ENCODE results near the gene PWWP2B.
"Not testable (repeated sequence)": the region's sequence is repeated elsewhere in the genome, so short reads cannot be mapped to it uniquely, and the experiment has no call there.

- TF ChIP-seq EZH2phosphoT487 (IDR thresholded peaks at IDR 0.05; ENCODE audit: insufficient read depth, low read depth); EZH2 (IDR thresholded peaks at IDR 0.05; ENCODE audit: insufficient read depth, poor library complexity, severe bottlenecking): not testable (repeated sequence)
Observed at GRCh38 chr10:132379026-132379425, 18.0 kb upstream of the PWWP2B start.
